Glutamatergic neuron (in vitro differentiated cells): ENCODE measurements around the gene ALKBH7. TPM values are rescaled to one million over a fixed set of nuclear protein-coding genes. Genes with fewer than 3 reads are reported as not detected.

Experiments
- DNase-seq: peaks from one replicate; pipeline ENCODE4 v3.0.0; 2022
- H3K27ac Mint-ChIP-seq: one replicate; pipeline ENCODE4 v1.8.0; 2020; ENCODE audit warnings: mild to moderate bottlenecking, mixed read lengths, inconsistent platforms; ENCODE audit not compliant: unreplicated experiment
- H3K27me3 Mint-ChIP-seq: one replicate; pipeline ENCODE4 v1.8.0; 2020; ENCODE audit warnings: mild to moderate bottlenecking, moderate library complexity, mixed read lengths, inconsistent platforms; ENCODE audit not compliant: unreplicated experiment
- H3K36me3 Mint-ChIP-seq: one replicate; pipeline ENCODE4 v1.8.0; 2020; ENCODE audit warnings: mild to moderate bottlenecking, mixed read lengths, inconsistent platforms; ENCODE audit not compliant: unreplicated experiment
- H3K4me1 Mint-ChIP-seq: one replicate; pipeline ENCODE4 v1.8.0; 2020; ENCODE audit warnings: mild to moderate bottlenecking, low read depth, mixed read lengths, inconsistent platforms; ENCODE audit not compliant: unreplicated experiment
- H3K4me3 Mint-ChIP-seq: one replicate; pipeline ENCODE4 v1.8.0; 2020; ENCODE audit warnings: mild to moderate bottlenecking, mixed read lengths, inconsistent platforms; ENCODE audit not compliant: unreplicated experiment
- H3K9me3 Mint-ChIP-seq: one replicate; pipeline ENCODE4 v1.8.0; 2020; ENCODE audit warnings: mild to moderate bottlenecking, moderate library complexity, mixed read lengths, inconsistent platforms; ENCODE audit not compliant: unreplicated experiment
- total RNA-seq: library from RNA; stranded (reverse); fragmentation: NEBNext Ultra II Directional; extraction: Animal tissue kit (Norgen Biotek cat#: 25700); gene quantifications from one replicate; pipeline ENCODE4 v1.2.1, GENCODE V29; 2021; ENCODE audit not compliant: unreplicated experiment
- TF ChIP-seq, protein P1 (sequence below): fragments of 200-600 bp; sonication (generic); IDR thresholded peaks from one replicate; pipeline ENCODE4 v1.5.0; 2021; ENCODE audit not compliant: partially characterized antibody, unreplicated experiment

ALKBH7 gene
- total RNA-seq, 1 donor from 2014 or later: 66.8 TPM

GRCh38 chr19:6381030-6381750 is 8.6 kb downstream of the ALKBH7 start:
- H3K36me3 Mint-ChIP-seq: peaks cover 6% of the 10 kb centered on the region

GRCh38 chr19:6383188-6383587 is 10.6 kb downstream of the ALKBH7 start:
- Mint-ChIP-seq H3K27me3 (no peaks in the 10 kb centered on the region), H3K36me3 (peaks cover 6% of the 10 kb centered on the region), H3K4me1 (no peaks in the 10 kb centered on the region), H3K27ac (no peak overlapping the region), H3K9me3 (no peaks in the 10 kb centered on the region), H3K4me3 (no peak overlapping the region)
- no peak for DNase-seq
- TF ChIP-seq, protein P1, sequence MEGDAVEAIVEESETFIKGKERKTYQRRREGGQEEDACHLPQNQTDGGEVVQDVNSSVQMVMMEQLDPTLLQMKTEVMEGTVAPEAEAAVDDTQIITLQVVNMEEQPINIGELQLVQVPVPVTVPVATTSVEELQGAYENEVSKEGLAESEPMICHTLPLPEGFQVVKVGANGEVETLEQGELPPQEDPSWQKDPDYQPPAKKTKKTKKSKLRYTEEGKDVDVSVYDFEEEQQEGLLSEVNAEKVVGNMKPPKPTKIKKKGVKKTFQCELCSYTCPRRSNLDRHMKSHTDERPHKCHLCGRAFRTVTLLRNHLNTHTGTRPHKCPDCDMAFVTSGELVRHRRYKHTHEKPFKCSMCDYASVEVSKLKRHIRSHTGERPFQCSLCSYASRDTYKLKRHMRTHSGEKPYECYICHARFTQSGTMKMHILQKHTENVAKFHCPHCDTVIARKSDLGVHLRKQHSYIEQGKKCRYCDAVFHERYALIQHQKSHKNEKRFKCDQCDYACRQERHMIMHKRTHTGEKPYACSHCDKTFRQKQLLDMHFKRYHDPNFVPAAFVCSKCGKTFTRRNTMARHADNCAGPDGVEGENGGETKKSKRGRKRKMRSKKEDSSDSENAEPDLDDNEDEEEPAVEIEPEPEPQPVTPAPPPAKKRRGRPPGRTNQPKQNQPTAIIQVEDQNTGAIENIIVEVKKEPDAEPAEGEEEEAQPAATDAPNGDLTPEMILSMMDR: no peak

More at GRCh38 chr19:6381030-6381750, 8.6 kb downstream of the ALKBH7 start:
- Mint-ChIP-seq H3K27me3 (no peaks in the 10 kb centered on the region), H3K4me3 (no peak overlapping the region), H3K9me3 (no peaks in the 10 kb centered on the region), H3K4me1 (no peaks in the 10 kb centered on the region), H3K27ac (no peak overlapping the region)
- no peak for DNase-seq
- TF ChIP-seq, protein P1: no peak

DNA sequence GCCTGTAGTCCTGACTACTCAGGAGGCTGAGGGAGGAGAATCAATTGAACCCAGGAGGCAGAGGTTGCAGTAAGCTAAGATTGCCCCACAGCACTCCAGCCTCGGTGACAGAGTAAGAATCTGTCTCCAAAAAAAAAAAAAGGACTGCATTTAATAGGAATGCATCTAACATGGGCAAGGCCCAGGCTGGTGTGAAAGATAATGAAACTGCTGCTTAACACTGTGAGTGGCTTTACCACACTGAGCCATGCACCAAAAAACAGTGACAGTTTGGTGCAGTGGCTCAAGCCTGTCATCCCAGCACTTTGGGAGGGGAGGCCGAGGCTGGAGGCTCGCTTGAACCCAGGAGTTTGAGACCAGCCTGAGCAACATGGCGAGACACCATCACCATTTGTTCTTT is 11.8 kb downstream of the ALKBH7 start:
- H3K36me3 Mint-ChIP-seq: peaks cover 6% of the 10 kb centered on the region
- H3K4me3 Mint-ChIP-seq: no peak overlapping the region
- no peaks in the 10 kb centered on the region for H3K4me1 Mint-ChIP-seq
- TF ChIP-seq, protein P1: no peak
- H3K9me3 Mint-ChIP-seq: no peaks in the 10 kb centered on the region
- no peak overlapping the region for H3K27ac Mint-ChIP-seq
- no peaks in the 10 kb centered on the region for H3K27me3 Mint-ChIP-seq
- DNase-seq: no peak

DNA sequence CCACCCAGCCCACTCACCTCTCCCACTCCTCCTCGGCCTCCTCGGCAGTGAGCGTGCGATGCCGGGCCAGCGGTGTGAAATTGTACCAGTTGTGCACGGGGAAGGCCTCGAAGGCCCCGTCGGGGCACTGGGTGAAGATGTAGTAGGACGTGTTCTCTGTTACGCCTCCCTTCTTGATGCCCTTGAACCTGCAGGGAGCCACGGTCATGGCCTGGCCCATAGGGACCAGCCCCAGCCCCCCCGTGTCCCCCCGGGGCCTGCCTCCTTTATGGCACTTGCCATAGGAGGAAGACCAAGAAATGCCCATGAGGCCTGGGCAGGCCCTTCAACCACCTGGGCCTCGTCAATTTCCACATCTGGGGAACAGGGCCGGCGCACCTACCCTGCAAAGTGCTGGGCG is 14.8 kb downstream of the ALKBH7 start:
- TF ChIP-seq, protein P1: no peak
- Mint-ChIP-seq H3K4me3 (no peak overlapping the region), H3K4me1 (peaks cover 6% of the 10 kb centered on the region), H3K27me3 (no peaks in the 10 kb centered on the region), H3K36me3 (no peaks in the 10 kb centered on the region), H3K9me3 (no peaks in the 10 kb centered on the region), H3K27ac (no peak overlapping the region)
- DNase-seq: no peak
